ENCODE results near the gene GATD1.

- TF ChIP-seq POLR2A (IDR thresholded peaks at IDR 0.05) (no peak), CTCF (IDR thresholded peaks at IDR 0.05) (no peak), POLR2AphosphoS5 (IDR thresholded peaks at IDR 0.05) (no peak)
Observed at GRCh38 chr11:720017-720641, 57.2 kb downstream of the GATD1 start.
